ENCODE measurements around the gene ARMC9.
"Not testable (repeated sequence)": the region's sequence is repeated elsewhere in the genome, so short reads cannot be mapped to it uniquely, and the experiment has no call there.

Gene ARMC9

DNA sequence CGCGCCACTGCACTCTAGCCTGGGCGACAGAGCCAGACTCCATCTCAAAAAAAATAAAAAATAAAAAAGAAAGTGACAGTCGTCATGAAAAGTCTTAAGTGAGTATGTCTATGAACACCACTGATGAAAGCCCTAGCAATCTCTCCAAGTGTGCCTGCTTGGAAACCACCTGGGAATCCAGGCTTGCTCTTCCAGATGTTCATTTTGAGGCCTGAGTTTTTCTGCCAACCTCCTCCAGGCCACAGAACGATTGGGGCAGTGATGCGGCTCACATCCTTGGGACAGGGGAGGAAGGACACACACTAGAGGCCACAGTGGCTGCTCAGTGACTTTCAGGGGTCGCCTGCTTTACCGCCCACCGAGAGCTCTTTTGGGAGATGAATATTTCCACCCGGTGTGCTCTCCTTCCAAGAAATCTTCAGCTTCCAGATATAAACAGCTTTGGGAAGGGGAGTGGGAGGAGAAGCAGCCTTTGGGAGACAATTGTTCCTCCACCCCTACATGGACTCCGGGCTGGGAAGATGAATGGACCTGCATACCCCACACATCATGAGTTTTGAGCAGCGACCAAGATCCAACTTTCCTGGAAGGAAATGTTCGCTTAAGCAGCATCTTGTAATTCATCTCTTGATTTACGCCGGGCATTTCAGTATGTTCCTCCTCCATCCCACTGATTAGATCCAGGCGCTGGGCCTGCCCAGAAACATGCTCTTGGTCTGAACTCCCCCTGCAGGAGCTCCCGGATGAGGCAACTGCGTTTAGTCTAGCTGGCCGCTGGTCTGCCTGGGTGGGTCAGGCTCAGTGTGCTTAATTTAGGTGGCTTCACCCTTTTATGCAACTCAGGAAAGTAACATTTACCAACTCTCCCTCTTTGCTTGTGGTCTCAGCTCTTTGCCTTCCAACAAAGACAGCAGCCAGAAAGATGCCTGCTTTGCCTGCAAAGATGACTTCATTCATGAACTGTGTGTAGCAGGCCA lies 6.2 kb upstream of the ARMC9 start:
- no peak overlapping the region for H3K4me3 ChIP-seq (ENCODE audit: control insufficient read depth, low read depth, low read length)
- TF ChIP-seq, protein P1, sequence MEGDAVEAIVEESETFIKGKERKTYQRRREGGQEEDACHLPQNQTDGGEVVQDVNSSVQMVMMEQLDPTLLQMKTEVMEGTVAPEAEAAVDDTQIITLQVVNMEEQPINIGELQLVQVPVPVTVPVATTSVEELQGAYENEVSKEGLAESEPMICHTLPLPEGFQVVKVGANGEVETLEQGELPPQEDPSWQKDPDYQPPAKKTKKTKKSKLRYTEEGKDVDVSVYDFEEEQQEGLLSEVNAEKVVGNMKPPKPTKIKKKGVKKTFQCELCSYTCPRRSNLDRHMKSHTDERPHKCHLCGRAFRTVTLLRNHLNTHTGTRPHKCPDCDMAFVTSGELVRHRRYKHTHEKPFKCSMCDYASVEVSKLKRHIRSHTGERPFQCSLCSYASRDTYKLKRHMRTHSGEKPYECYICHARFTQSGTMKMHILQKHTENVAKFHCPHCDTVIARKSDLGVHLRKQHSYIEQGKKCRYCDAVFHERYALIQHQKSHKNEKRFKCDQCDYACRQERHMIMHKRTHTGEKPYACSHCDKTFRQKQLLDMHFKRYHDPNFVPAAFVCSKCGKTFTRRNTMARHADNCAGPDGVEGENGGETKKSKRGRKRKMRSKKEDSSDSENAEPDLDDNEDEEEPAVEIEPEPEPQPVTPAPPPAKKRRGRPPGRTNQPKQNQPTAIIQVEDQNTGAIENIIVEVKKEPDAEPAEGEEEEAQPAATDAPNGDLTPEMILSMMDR (IDR thresholded peaks at IDR 0.05; ENCODE audit: control insufficient read depth, insufficient read depth, low read depth, low read length, missing control alignments): peak; percentile 90
- peak; percentile 61 for DNase-seq (ENCODE audit: low read depth)

DNA sequence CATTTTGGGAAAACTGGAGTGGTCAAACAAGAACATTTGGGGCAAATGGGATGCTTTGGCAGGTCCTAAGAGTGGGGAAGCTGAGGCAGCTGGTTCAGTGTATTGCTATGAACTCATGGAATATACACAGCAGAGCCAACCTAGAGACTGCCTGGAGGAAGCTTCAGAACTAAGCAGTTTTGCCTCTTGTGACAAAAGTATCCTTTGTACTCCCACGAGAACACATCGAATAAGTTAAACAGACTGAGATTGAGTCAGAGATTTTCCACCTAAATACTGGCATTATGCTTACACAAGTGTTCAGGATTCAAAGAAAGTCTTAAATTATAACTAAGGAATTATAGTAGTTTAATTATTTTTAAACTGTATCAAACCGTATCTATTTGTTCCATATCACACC lies 5.2 kb upstream of the ARMC9 start:
- TF ChIP-seq, protein P1 (IDR thresholded peaks at IDR 0.05; ENCODE audit: control insufficient read depth, insufficient read depth, low read depth, low read length, missing control alignments): no peak
- DNase-seq (ENCODE audit: low read depth): no peak
- no peak overlapping the region for H3K4me3 ChIP-seq (ENCODE audit: control insufficient read depth, low read depth, low read length)

DNA sequence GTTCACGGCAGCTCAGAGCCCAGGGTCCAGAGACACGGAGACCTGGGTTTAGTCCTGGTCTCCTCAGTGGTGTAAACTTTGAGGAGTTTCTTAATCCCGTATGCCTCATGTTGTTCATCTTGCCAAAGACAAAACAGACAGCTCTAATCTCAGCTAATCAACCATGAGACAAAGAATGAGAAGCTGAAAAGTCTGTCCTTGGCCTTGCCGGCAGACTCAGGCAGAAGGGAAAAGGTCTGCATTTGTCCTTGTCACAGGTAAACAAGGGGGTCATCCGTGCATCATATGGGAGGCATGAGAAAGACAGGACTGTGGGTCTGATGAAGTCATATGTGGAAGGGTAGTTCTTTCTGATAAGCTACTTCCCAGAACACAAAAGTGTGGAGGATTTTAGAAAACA lies 1.8 kb upstream of the ARMC9 start:
- no peak overlapping the region for H3K4me3 ChIP-seq (ENCODE audit: control insufficient read depth, low read depth, low read length)
- no peak for DNase-seq (ENCODE audit: low read depth)
- TF ChIP-seq, protein P1 (IDR thresholded peaks at IDR 0.05; ENCODE audit: control insufficient read depth, insufficient read depth, low read depth, low read length, missing control alignments): no peak

DNA sequence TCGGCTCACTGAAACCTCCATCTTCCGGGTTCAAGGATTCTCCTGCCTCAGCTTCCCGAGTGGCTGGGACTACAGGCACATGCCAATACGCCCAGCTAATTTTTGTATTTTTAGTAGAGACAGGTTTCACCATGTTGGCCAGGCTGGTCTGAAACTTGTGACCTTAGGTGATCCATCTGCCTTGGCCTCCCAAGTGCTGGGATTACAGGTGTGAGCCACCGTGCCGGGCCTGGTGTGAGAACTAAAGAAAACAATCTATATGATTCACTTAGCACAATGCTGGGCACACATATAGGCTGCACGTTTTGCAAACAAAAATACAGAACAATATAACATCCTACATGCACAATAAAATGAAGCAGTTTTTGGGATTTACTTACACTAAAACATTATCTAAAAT lies 1.2 kb upstream of the ARMC9 start:
- not testable (repeated sequence) for H3K4me3 ChIP-seq (ENCODE audit: control insufficient read depth, low read depth, low read length); DNase-seq (ENCODE audit: low read depth)

DNA sequence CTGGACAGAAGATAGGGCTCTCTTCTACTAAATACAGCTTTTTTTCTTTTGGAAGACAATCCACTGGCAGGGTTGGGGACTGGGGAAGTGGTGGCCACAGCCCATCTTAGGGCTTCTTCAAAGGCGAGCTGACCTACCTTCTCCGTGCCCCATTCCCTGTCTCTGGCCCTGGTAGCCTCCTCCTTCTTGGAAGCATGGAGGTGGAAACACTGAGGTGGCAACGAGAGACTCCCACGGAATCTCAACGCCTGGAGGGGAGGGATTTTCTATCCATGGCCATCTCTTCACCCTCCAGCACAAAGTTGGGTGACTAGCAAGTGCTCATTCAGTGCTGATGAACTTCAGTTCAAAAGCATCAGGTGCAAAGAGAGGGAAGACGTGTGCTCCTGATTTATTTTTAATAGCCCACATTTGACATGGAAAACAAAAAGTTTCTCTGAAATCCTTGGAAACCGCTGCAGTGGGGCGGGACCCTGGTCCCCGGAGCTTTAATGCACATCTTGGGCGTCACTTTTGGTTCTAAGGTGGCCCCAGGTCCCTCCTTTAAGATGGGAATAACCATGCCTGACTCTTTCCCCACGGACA lies 633 bp upstream of the ARMC9 start:
- no peak for DNase-seq (ENCODE audit: low read depth)
- TF ChIP-seq, protein P1 (IDR thresholded peaks at IDR 0.05; ENCODE audit: control insufficient read depth, insufficient read depth, low read depth, low read length, missing control alignments): no peak

DNA sequence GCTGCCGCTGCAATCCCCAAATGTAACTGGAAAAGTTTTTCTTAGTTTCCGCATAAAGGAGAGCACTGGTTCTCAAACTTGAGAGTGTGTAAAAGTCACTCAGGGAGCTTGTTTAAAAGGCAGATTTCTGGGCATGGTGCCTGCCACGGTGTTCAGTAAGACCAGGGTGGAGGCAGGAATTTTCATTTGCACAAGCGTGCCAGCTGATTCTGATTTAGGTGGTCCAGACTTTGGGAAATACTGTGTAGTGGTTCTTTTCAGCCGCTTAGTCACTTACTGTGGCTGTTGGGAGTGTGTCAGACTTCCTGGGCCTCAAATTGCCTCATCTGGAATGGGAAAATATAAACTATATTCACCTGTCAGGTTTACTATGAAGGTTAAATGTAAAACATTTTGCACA lies 788 bp downstream of the ARMC9 start:
- H3K4me3 ChIP-seq (ENCODE audit: control insufficient read depth, low read depth, low read length): peak overlapping the region; percentile 63
- TF ChIP-seq, protein P1 (IDR thresholded peaks at IDR 0.05; ENCODE audit: control insufficient read depth, insufficient read depth, low read depth, low read length, missing control alignments): no peak
- DNase-seq (ENCODE audit: low read depth): peak; percentile 46

More for the DNA sequence above, 633 bp upstream of the ARMC9 start:
- peak overlapping the region; percentile 63 for H3K4me3 ChIP-seq (ENCODE audit: control insufficient read depth, low read depth, low read length)
